HepG2 (cell line): ENCODE data around the gene NDRG2. TPM values are rescaled to one million over a fixed set of nuclear protein-coding genes. Genes with fewer than 3 reads are reported as not detected.

Experiments
- AGO2 ChIP-seq: fragments of 200-400 bp; formaldehyde crosslinking; optimal IDR thresholded peaks from 2 replicates; pipeline ENCODE3; 2017; ENCODE audit warnings: mild to moderate bottlenecking, low read depth, low read length, moderate library complexity
- ARID5B ChIP-seq: IDR thresholded peaks from 2 replicates; pipeline ENCODE4 v1.4.0; 2020; ENCODE audit warnings: mild to moderate bottlenecking, missing genetic modification reagents
- ARNT2 ChIP-seq: sonication (generic); formaldehyde crosslinking; IDR thresholded peaks from 2 replicates; pipeline ENCODE4 v1.8.0; 2022; ENCODE audit warnings: mild to moderate bottlenecking, low read depth, missing genetic modification reagents, moderate library complexity
- CENPBD1 ChIP-seq: sonication (generic); formaldehyde crosslinking; IDR thresholded peaks from 2 replicates; pipeline ENCODE4 v1.8.0; 2022; ENCODE audit warnings: missing genetic modification reagents, low read depth, mild to moderate bottlenecking, borderline replicate concordance
- NONO ChIP-seq, 2 experiments: fragments of 450-650 bp in 1 of 2; sonication (generic) in 1 of 2; formaldehyde crosslinking in 1 of 2; IDR thresholded peaks in 1 of 2; conservative IDR thresholded peaks in 1 of 2; 2 replicates each; pipeline versions ENCODE4 v1.6.1 to v1.8.0; 2017 to 2022; ENCODE audit warnings: mild to moderate bottlenecking in 1 of 2, missing genetic modification reagents in 1 of 2, moderate library complexity in 1 of 2
- SOX13 ChIP-seq, 3 experiments: fragments of 450-650 bp in 1 of 3; sonication (generic) in 1 of 3; formaldehyde crosslinking in 1 of 3; IDR thresholded peaks in 2 of 3; conservative IDR thresholded peaks in 1 of 3; 2 replicates each; pipeline versions ENCODE4 v1.5.0 to v1.6.1; 2016 to 2020; ENCODE audit warnings: antibody characterized with exemption in 1 of 3, mild to moderate bottlenecking in 1 of 3, missing compliant biosample characterization in 1 of 3, missing genetic modification reagents in 1 of 3, moderate library complexity in 1 of 3
- TCF12 ChIP-seq, 2 experiments: fragments of 450-650 bp in 1 of 2; sonication (generic) in 1 of 2; formaldehyde crosslinking in 1 of 2; IDR thresholded peaks; 2 replicates each; pipeline versions ENCODE4 v1.6.1 to v1.8.0; 2017 to 2022; ENCODE audit warnings: antibody characterized with exemption in 1 of 2, mild to moderate bottlenecking in 1 of 2, missing genetic modification reagents in 1 of 2, moderate library complexity in 1 of 2
- TMF1 ChIP-seq: sonication (generic); formaldehyde crosslinking; IDR thresholded peaks from 2 replicates; pipeline ENCODE4 v1.8.1; 2022; ENCODE audit warnings: low read depth, missing genetic modification reagents
- U2AF1 ChIP-seq: fragments of 200-400 bp; formaldehyde crosslinking; optimal IDR thresholded peaks from 2 replicates; pipeline ENCODE3; 2017; ENCODE audit warnings: mild to moderate bottlenecking, low read depth, low read length
- ZBTB39 ChIP-seq: sonication (generic); formaldehyde crosslinking; IDR thresholded peaks from 2 replicates; pipeline ENCODE4 v1.5.0; 2020; ENCODE audit warnings: missing genetic modification reagents
- ZC3H13 ChIP-seq: sonication (generic); formaldehyde crosslinking; IDR thresholded peaks from 2 replicates; pipeline ENCODE4 v1.8.1; 2023; ENCODE audit warnings: mild to moderate bottlenecking, missing genetic modification reagents, moderate library complexity
- ZNF136 ChIP-seq: sonication (generic); formaldehyde crosslinking; IDR thresholded peaks from 2 replicates; pipeline ENCODE4 v1.8.1; 2022; ENCODE audit warnings: low read depth, mild to moderate bottlenecking, moderate library complexity, missing genetic modification reagents
- ZNF17 ChIP-seq: sonication (generic); formaldehyde crosslinking; IDR thresholded peaks from 2 replicates; pipeline ENCODE4 v1.5.0; 2020; ENCODE audit warnings: mild to moderate bottlenecking, missing genetic modification reagents
- ZNF276 ChIP-seq: sonication (generic); formaldehyde crosslinking; IDR thresholded peaks from 2 replicates; pipeline ENCODE4 v1.4.0; 2020; ENCODE audit warnings: mild to moderate bottlenecking, low read depth, missing genetic modification reagents
- ZNF556 ChIP-seq: sonication (generic); formaldehyde crosslinking; IDR thresholded peaks from 2 replicates; pipeline ENCODE4 v1.4.0; 2020; ENCODE audit warnings: mild to moderate bottlenecking, missing genetic modification reagents, borderline replicate concordance
- ZZZ3 ChIP-seq: sonication (generic); formaldehyde crosslinking; IDR thresholded peaks from 2 replicates; pipeline ENCODE4 v1.4.0; 2020; ENCODE audit warnings: missing genetic modification reagents, mild to moderate bottlenecking, borderline replicate concordance
- polyA plus RNA-seq, 8 experiments: library from polyadenylated mRNA; depleted of rRNA in 3 of 8; stranded (reverse) in 7 of 8; unstranded in 1 of 8; fragments of >200 nt; fragmentation: Illumina TruSeq in 4 of 8; extraction: Trizol in 4 of 8; gene quantifications; 2 replicates each; pipeline versions ENCODE4 v1.2.1 to v1.2.3, GENCODE V29; 2011 to 2016; ENCODE audit warnings: low read depth in 4 of 8, missing spikeins in 1 of 8, mixed read lengths in 1 of 8; ENCODE audit not compliant: insufficient read depth in 1 of 8
- total RNA-seq, 5 experiments: library from RNA; depleted of rRNA; stranded (reverse); fragments of >200 nt; fragmentation: Illumina TruSeq; extraction: Trizol; gene quantifications; 2 replicates each; pipeline ENCODE4 v1.2.3, GENCODE V29; 2016; ENCODE audit warnings: low read depth in 1 of 5

NDRG2 gene
- total and polyA plus RNA-seq, 2 of the 13 experiments (the other 11 are each of a cell fraction or from before 2014, with no cell fraction given), result 27.2 to 189 TPM

GRCh38 chr14:21069388-21070082, 44.7 kb upstream of the NDRG2 start (continued):
- TF ChIP-seq ARID5B (peak; percentile 29; the same call in 1 of the 2 replicates), ZNF556 (CRISPR knock-in tag) (peak; percentile 55; the same call in 1 of the 2 replicates), TCF12 (IDR thresholded peaks at IDR 0.05) (no peak), TCF12 (CRISPR knock-in tag; IDR thresholded peaks at IDR 0.05) (peak; percentile 72; the same call in 1 of the 2 replicates), ZC3H13 (CRISPR knock-in tag) (peak; percentile 94), ZBTB39 (CRISPR knock-in tag) (0 out of 2 replicates have a peak, but pooled peaks have one; percentile 52), TMF1 (no peak), AGO2 (peak; percentile 32), ARNT2 (CRISPR knock-in tag) (no peak; the same call in 1 of the 2 replicates), NONO (IDR thresholded peaks at IDR 0.05) (no peak), NONO (CRISPR knock-in tag; conservative IDR thresholded peaks at IDR 0.05) (peak; percentile 44; the same call in 1 of the 2 replicates), SOX13 (IDR thresholded peaks at IDR 0.05) (no peak), SOX13 (CRISPR knock-in tag; conservative IDR thresholded peaks at IDR 0.05 in 1 of 2, IDR thresholded peaks at IDR 0.05 in 1 of 2) (peak in 1 of 2 experiments; percentile 9; a peak in 1 of 4 replicates), ZNF17 (CRISPR knock-in tag) (no peak), ZZZ3 (CRISPR knock-in tag) (peak; percentile 75; the same call in 1 of the 2 replicates), ZNF136 (peak; percentile 47; the same call in 1 of the 2 replicates), CENPBD1 (CRISPR knock-in tag) (no peak), U2AF1 (peak; percentile 78), ZNF276 (peak; percentile 21; the same call in 1 of the 2 replicates)
